Neuronal stem cell (in vitro differentiated cells): ENCODE data around the gene ASIC1.

ENCODE experiments used
- DNase-seq: peaks from one replicate; pipeline ENCODE4 v3.0.0-alpha.2; 2013; ENCODE audit warnings: low spot score
- H2AFZ ChIP-seq: one replicate; pipeline ENCODE4 v1.6.1; 2013; ENCODE audit warnings: mild to moderate bottlenecking, low read length, inconsistent platforms
- H2AK5ac ChIP-seq: 2 replicates; pipeline ENCODE4 v1.6.1; 2013; ENCODE audit warnings: low read depth, mild to moderate bottlenecking, inconsistent platforms, low read length, moderate library complexity, mixed read lengths
- H2BK120ac ChIP-seq: 2 replicates; pipeline ENCODE4 v1.6.1; 2013; ENCODE audit warnings: low read depth, mild to moderate bottlenecking, inconsistent platforms, low read length, moderate library complexity, mixed read lengths
- H2BK12ac ChIP-seq: one replicate; pipeline ENCODE4 v1.6.1; 2013; ENCODE audit warnings: low read length, inconsistent platforms
- H2BK15ac ChIP-seq: 2 replicates; pipeline ENCODE4 v1.6.1; 2013; ENCODE audit warnings: mild to moderate bottlenecking, low read length, inconsistent platforms, mixed read lengths
- H2BK5ac ChIP-seq: one replicate; pipeline ENCODE4 v1.6.1; 2013; ENCODE audit warnings: inconsistent platforms, mild to moderate bottlenecking, low read length, moderate library complexity
- H3K14ac ChIP-seq: one replicate; pipeline ENCODE4 v1.6.1; 2013; ENCODE audit warnings: low read length, inconsistent platforms
- H3K18ac ChIP-seq: 2 replicates; pipeline ENCODE4 v1.6.1; 2013; ENCODE audit warnings: low read length, inconsistent platforms
- H3K23ac ChIP-seq: 2 replicates; pipeline ENCODE4 v1.6.1; 2013; ENCODE audit warnings: low read depth, mild to moderate bottlenecking, mixed read lengths, low read length, inconsistent platforms; ENCODE audit not compliant: poor library complexity
- H3K27ac ChIP-seq: replicated peaks from 3 replicates; pipeline ENCODE4 v1.5.1; 2013; ENCODE audit warnings: low read length, inconsistent platforms
- H3K27me3 ChIP-seq, 3 experiments: 2 replicates each; pipeline ENCODE4 v1.6.1; 2013; ENCODE audit warnings: low read length in 3 of 3, mild to moderate bottlenecking in 2 of 3, inconsistent platforms in 1 of 3, low read depth in 1 of 3, mixed read lengths in 1 of 3, moderate library complexity in 1 of 3; ENCODE audit not compliant: control insufficient read depth in 3 of 3, insufficient read depth in 3 of 3
- H3K36me3 ChIP-seq, 2 donors: replicated peaks in 1 of 2; 2 replicates each; pipeline ENCODE4 v1.6.1; 2013; ENCODE audit warnings: low read length in 2 of 2; ENCODE audit not compliant: control insufficient read depth in 2 of 2, insufficient read depth in 2 of 2
- H3K4ac ChIP-seq: 2 replicates; pipeline ENCODE4 v1.6.1; 2013; ENCODE audit warnings: inconsistent platforms, mild to moderate bottlenecking, low read length, moderate library complexity
- H3K4me1 ChIP-seq, 2 donors: 1 replicate in 1 of 2; 2 replicates in 1 of 2; pipeline ENCODE4 v1.6.1; 2013; ENCODE audit warnings: low read length in 2 of 2, low read depth in 1 of 2; ENCODE audit not compliant: control insufficient read depth in 2 of 2, insufficient read depth in 1 of 2
- H3K4me2 ChIP-seq: one replicate; pipeline ENCODE4 v1.6.1; 2013; ENCODE audit warnings: mild to moderate bottlenecking, low read length, inconsistent platforms; ENCODE audit not compliant: insufficient read depth, poor library complexity, severe bottlenecking
- H3K4me3 ChIP-seq, 2 donors: 2 replicates each; pipeline ENCODE4 v1.5.1; 2013; ENCODE audit warnings: low read length in 2 of 2, mild to moderate bottlenecking in 2 of 2, inconsistent platforms in 1 of 2, moderate library complexity in 1 of 2
- H3K79me1 ChIP-seq: one replicate; pipeline ENCODE4 v1.6.1; 2013; ENCODE audit warnings: low read depth, mild to moderate bottlenecking, inconsistent platforms, low read length, moderate library complexity
- H3K9ac ChIP-seq: one replicate; pipeline ENCODE4 v1.6.1; 2013; ENCODE audit warnings: mild to moderate bottlenecking, low read depth, low read length, inconsistent platforms; ENCODE audit not compliant: poor library complexity
- H3K9me3 ChIP-seq, 2 donors: replicated peaks in 1 of 2; 2 replicates each; pipeline versions ENCODE3 to v1.6.1; 2013; ENCODE audit warnings: low read length in 2 of 2, mild to moderate bottlenecking in 2 of 2, inconsistent platforms in 1 of 2, low read depth in 1 of 2, mixed read lengths in 1 of 2, moderate library complexity in 1 of 2; ENCODE audit not compliant: control insufficient read depth in 2 of 2, insufficient read depth in 1 of 2
- H4K8ac ChIP-seq: one replicate; pipeline ENCODE4 v1.6.1; 2013; ENCODE audit warnings: low read depth, mild to moderate bottlenecking, inconsistent platforms, low read length, moderate library complexity
- H4K91ac ChIP-seq: one replicate; pipeline ENCODE4 v1.6.1; 2013; ENCODE audit warnings: low read length, low read depth, mild to moderate bottlenecking, inconsistent platforms; ENCODE audit not compliant: poor library complexity
- WGBS, 2 donors: extraction: QIAGEN DNeasy Blood & Tissue Kit; methylation state at CpG; one replicate each; pipeline ENCODE4 v1.1.7; 2013; ENCODE audit warnings: missing lambda C conversion rate in 2 of 2, mixed read lengths in 1 of 2; ENCODE audit not compliant: insufficient read length in 2 of 2, insufficient replicate concordance in 1 of 2; ENCODE audit errors: extremely low coverage in 2 of 2; 5-methylcytosine and 5-hydroxymethylcytosine counted together

Gene ASIC1

DNA sequence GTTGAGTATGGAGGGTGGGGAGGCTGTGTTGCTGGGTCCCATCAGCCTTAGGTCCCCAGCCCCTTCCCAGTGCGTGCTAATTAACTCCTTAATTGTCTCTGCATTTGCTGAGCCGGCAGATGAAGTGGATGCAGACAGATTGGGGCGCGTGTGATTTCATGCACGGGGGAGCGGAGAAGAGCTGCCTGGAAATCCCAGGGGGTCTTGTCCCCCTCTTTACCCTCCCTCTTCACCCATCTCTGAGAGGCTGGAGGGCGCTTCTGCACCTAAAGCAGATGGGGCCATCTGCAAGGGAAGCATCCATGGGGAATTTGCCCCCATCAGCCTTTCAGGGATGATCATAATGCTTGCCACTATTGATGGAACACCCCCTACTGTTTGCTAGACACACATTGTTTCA is 4.4 kb upstream of the ASIC1 start:
- Histone ChIP-seq H3K4me1 (peaks cover 17 to 20% of the 10 kb centered on the region in 2 donors), H2BK120ac (no peak overlapping the region), H3K27ac (no peak overlapping the region), H2BK15ac (no peak overlapping the region), H2BK5ac (no peak overlapping the region), H2AK5ac (no peak overlapping the region), H3K14ac (no peak overlapping the region), H3K36me3 (no peaks in the 10 kb centered on the region), H3K4ac (no peak overlapping the region), H3K23ac (no peak overlapping the region), H2AFZ (no peak overlapping the region), H2BK12ac (no peak overlapping the region), H3K4me2 (no peak overlapping the region), H3K9ac (no peak overlapping the region), H3K18ac (no peak overlapping the region), H3K27me3 (peaks cover 0 to 46% (median 21%) of the 10 kb centered on the region in 3 experiments), H4K91ac (no peak overlapping the region), H3K79me1 (peaks cover 1% of the 10 kb centered on the region), H4K8ac (no peak overlapping the region), H3K9me3 (no peaks in the 10 kb centered on the region), H3K4me3 (no peak overlapping the region)
- WGBS, 2 donors = no CpG with 5 or more reads among the region's 7 CpGs
- DNase-seq = no peak

DNA sequence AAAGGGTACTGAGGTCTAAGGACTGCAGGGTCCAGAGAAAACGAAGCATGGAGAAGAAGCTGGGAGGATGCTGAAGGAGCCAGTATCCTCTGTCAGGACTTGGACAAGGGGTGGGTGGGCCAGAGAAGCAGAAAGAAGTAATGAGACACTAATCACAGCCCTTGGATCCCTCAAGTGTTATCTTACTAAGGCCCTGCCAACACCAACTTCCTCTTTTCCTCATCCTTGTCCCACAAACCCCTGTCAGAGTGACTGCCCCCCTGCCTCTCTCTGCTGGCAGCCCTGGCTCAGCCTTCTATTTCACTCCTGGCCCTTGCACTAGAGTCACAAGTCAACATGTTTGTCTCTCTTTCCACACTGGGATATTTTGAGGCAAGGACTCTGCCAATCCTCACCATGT is 3.8 kb upstream of the ASIC1 start:
- no peak overlapping the region for H2AFZ ChIP-seq
- no peak overlapping the region for H3K23ac ChIP-seq
- H3K9ac ChIP-seq = no peak overlapping the region
- peaks cover 1% of the 10 kb centered on the region for H3K79me1 ChIP-seq
- no peaks in the 10 kb centered on the region for H3K9me3 ChIP-seq
- no peak overlapping the region for H3K14ac ChIP-seq
- DNase-seq = no peak
- no peaks in the 10 kb centered on the region for H3K36me3 ChIP-seq
- no peak overlapping the region for H3K4me2 ChIP-seq
- no peak overlapping the region for H2BK12ac ChIP-seq
- H3K4me1 ChIP-seq = peaks cover 17 to 23% of the 10 kb centered on the region in 2 donors
- no peak overlapping the region for H2AK5ac ChIP-seq
- no peak overlapping the region for H2BK5ac ChIP-seq
- H3K27ac ChIP-seq = no peak overlapping the region
- H3K4ac ChIP-seq = no peak overlapping the region
- no CpG with 5 or more reads among the region's 1 CpG for WGBS, 2 donors
- no peak overlapping the region for H3K18ac ChIP-seq
- peaks cover 0 to 45% (median 25%) of the 10 kb centered on the region in 3 experiments for H3K27me3 ChIP-seq
- no peak overlapping the region for H4K8ac ChIP-seq
- H4K91ac ChIP-seq = no peak overlapping the region
- H2BK120ac ChIP-seq = no peak overlapping the region
- no peak overlapping the region for H2BK15ac ChIP-seq
- H3K4me3 ChIP-seq = no peak overlapping the region

GRCh38 chr12:50055831-50056638 is 1.4 kb upstream of the ASIC1 start:
- Histone ChIP-seq H3K9me3 (no peaks in the 10 kb centered on the region), H4K8ac (no peak overlapping the region), H3K27me3 (peaks cover 0 to 45% (median 22%) of the 10 kb centered on the region in 3 experiments), H2BK120ac (no peak overlapping the region), H2BK15ac (no peak overlapping the region), H2AK5ac (no peak overlapping the region), H3K4me3 (peak overlapping the region in 1 of 2 donors; percentile 49), H2BK5ac (no peak overlapping the region), H3K4me2 (peak overlapping the region; percentile 27), H3K36me3 (peaks cover 0 to 3% of the 10 kb centered on the region in 2 donors), H3K4ac (no peak overlapping the region), H3K23ac (no peak overlapping the region), H2AFZ (peak overlapping the region; percentile 96), H3K79me1 (peaks cover 1% of the 10 kb centered on the region), H3K4me1 (peaks cover 14 to 16% of the 10 kb centered on the region in 2 donors), H3K9ac (no peak overlapping the region), H3K18ac (no peak overlapping the region), H3K27ac (no peak overlapping the region), H2BK12ac (no peak overlapping the region), H4K91ac (no peak overlapping the region), H3K14ac (no peak overlapping the region)
- no peak for DNase-seq
- WGBS, 2 donors = no CpG with 5 or more reads among the region's 17 CpGs

GRCh38 chr12:50056639-50056976 is 788 bp upstream of the ASIC1 start:
- no peak overlapping the region for H3K4ac ChIP-seq
- no peak for DNase-seq
- no peak overlapping the region for H4K8ac ChIP-seq
- no peak overlapping the region for H3K23ac ChIP-seq
- peaks cover 0 to 40% (median 21%) of the 10 kb centered on the region in 3 experiments for H3K27me3 ChIP-seq
- peak overlapping the region; percentile 99 for H3K4me2 ChIP-seq
- no CpG with 5 or more reads among the region's 3 CpGs for WGBS, 2 donors
- H3K79me1 ChIP-seq = peaks cover 1% of the 10 kb centered on the region
- no peak overlapping the region for H2BK5ac ChIP-seq
- H2BK12ac ChIP-seq = no peak overlapping the region
- no peak overlapping the region for H3K18ac ChIP-seq
- no peak overlapping the region for H3K27ac ChIP-seq
- peaks cover 8 to 10% of the 10 kb centered on the region in 2 donors for H3K4me1 ChIP-seq
- H2BK15ac ChIP-seq = no peak overlapping the region
- H4K91ac ChIP-seq = no peak overlapping the region
- no peak overlapping the region for H2BK120ac ChIP-seq
- H2AK5ac ChIP-seq = no peak overlapping the region
- no peaks in the 10 kb centered on the region for H3K9me3 ChIP-seq
- peak overlapping the region; percentile 76 to 90 for H3K4me3 ChIP-seq
- H2AFZ ChIP-seq = peak overlapping the region; percentile 96
- no peak overlapping the region for H3K14ac ChIP-seq
- H3K9ac ChIP-seq = no peak overlapping the region
- peaks cover 2 to 8% of the 10 kb centered on the region in 2 donors for H3K36me3 ChIP-seq
